HCT116 (cell line): ENCODE data around the gene LTBP4. TPM values are rescaled to one million over a fixed set of nuclear protein-coding genes. Genes with fewer than 3 reads are reported as not detected.

Source experiments
- ATAC-seq: fragments of 200-7000 bp; cut with Tn5 transposase; 2 replicates; pipeline ENCODE4 v1.9.1; 2020; ENCODE audit warnings: mild to moderate bottlenecking, moderate library complexity
- BruUV-seq: library from RNA; stranded (reverse); fragments of 400-500 nt; replicated peaks from 2 replicates; lab custom pipeline; 2021; lab: Mats Ljungman, UMichigan
- CTCF ChIA-PET: fragments of 300-600 bp; sonication (Branson Sonifier 250); formaldehyde crosslinking; loops from one replicate; lab custom pipeline; 2021; ENCODE audit warnings: antibody characterized with exemption; lab: Charles Lee
- POLR2A ChIA-PET: fragments of 300-600, 350-600 bp; sonication (Branson Sonifier 250); formaldehyde crosslinking; loops from one replicate; lab custom pipeline; 2021; ENCODE audit warnings: antibody characterized with exemption; lab: Charles Lee
- RAD21 ChIA-PET, 2 experiments: fragments of 300-600 bp; sonication (Branson Sonifier 250); formaldehyde crosslinking; loops; one replicate each; lab custom pipeline; 2023; ENCODE audit warnings: low total read pairs in 2 of 2; ENCODE audit not compliant: uncharacterized antibody in 2 of 2, unreplicated experiment in 2 of 2, low non-redundant PET in 1 of 2; lab: Charles Lee
- DNase-seq: peaks from one replicate; pipeline ENCODE4 v3.0.0-alpha.2; 2010; ENCODE audit warnings: low read depth, low spot score
- H2AFZ ChIP-seq: fragments of 200-600 bp; shearing (Covaris generic), sonication (generic); 2 replicates; pipeline ENCODE4 v1.6.1; 2017; ENCODE audit warnings: low read depth, mixed run types, mixed read lengths, antibody characterized with exemption, low read length; ENCODE audit not compliant: poor library complexity, severe bottlenecking
- H3K27ac ChIP-seq: 2 replicates; pipeline ENCODE4 v1.5.1; 2012; ENCODE audit warnings: low read depth, low read length
- H3K27me3 ChIP-seq: fragments of 200-600 bp; sonication (generic); 2 replicates; pipeline ENCODE4 v1.6.1; 2016; ENCODE audit warnings: mixed run types, low read length, mixed read lengths; ENCODE audit not compliant: insufficient read depth
- H3K36me3 ChIP-seq, 2 experiments: fragments of 200-500 bp in 1 of 2; fragments of 200-600 bp in 1 of 2; sonication (Bioruptor generic) in 1 of 2; sonication (generic) in 1 of 2; 2 replicates each; pipeline versions ENCODE4 v1.5.1 to v1.6.1; 2014 to 2016; ENCODE audit warnings: low read length in 2 of 2, inconsistent platforms in 1 of 2, mixed read lengths in 1 of 2, mixed run types in 1 of 2; ENCODE audit not compliant: insufficient read depth in 2 of 2, control insufficient read depth in 1 of 2
- H3K4me1 ChIP-seq, 2 experiments: fragments of 200-600 bp in 1 of 2; sonication (generic) in 1 of 2; 2 replicates each; pipeline versions ENCODE4 v1.5.1 to v1.6.1; 2012 to 2017; ENCODE audit warnings: low read length in 2 of 2, inconsistent platforms in 1 of 2, mild to moderate bottlenecking in 1 of 2, mixed read lengths in 1 of 2, mixed run types in 1 of 2, moderate library complexity in 1 of 2; ENCODE audit not compliant: insufficient read depth in 2 of 2, control insufficient read depth in 1 of 2
- H3K4me2 ChIP-seq: fragments of 200-600 bp; sonication (generic); 2 replicates; pipeline ENCODE4 v1.6.1; 2017; ENCODE audit warnings: mixed run types, low read length, mixed read lengths
- H3K4me3 ChIP-seq, 2 experiments: fragments of 200-600 bp in 1 of 2; sonication (generic) in 1 of 2; replicated peaks in 1 of 2; 2 replicates each; pipeline ENCODE4 v1.5.1; 2011 to 2016; ENCODE audit warnings: low read length in 2 of 2, control low read depth in 1 of 2, low read depth in 1 of 2, mild to moderate bottlenecking in 1 of 2, mixed read lengths in 1 of 2, mixed run types in 1 of 2
- H3K79me2 ChIP-seq: fragments of 200-600 bp; sonication (generic); 2 replicates; pipeline ENCODE4 v1.6.1; 2017; ENCODE audit warnings: mild to moderate bottlenecking, mixed run types, low read length, moderate library complexity, mixed read lengths; ENCODE audit not compliant: insufficient read depth
- H3K9ac ChIP-seq: fragments of 200-600 bp; sonication (generic); 2 replicates; pipeline ENCODE4 v1.6.1; 2016; ENCODE audit warnings: low read length, mixed read lengths
- H3K9me2 ChIP-seq: fragments of 200-600 bp; sonication (generic), shearing (Covaris generic); 2 replicates; pipeline ENCODE4 v1.6.1; 2017; ENCODE audit warnings: mixed run types, mild to moderate bottlenecking, moderate library complexity; ENCODE audit not compliant: insufficient read depth
- H3K9me3 ChIP-seq, 2 experiments: fragments of 200-500 bp in 1 of 2; fragments of 200-600 bp in 1 of 2; sonication (Bioruptor generic) in 1 of 2; sonication (generic) in 1 of 2; 2 replicates each; pipeline ENCODE4 v1.6.1; 2014 to 2017; ENCODE audit warnings: low read length in 2 of 2, mixed read lengths in 2 of 2, inconsistent platforms in 1 of 2, low read depth in 1 of 2, mild to moderate bottlenecking in 1 of 2, mixed run types in 1 of 2, moderate library complexity in 1 of 2; ENCODE audit not compliant: control insufficient read depth in 1 of 2, insufficient read depth in 1 of 2
- H4K20me1 ChIP-seq: fragments of 200-600 bp; sonication (generic), shearing (Covaris generic); 2 replicates; pipeline ENCODE4 v1.6.1; 2017; ENCODE audit warnings: mixed run types, mild to moderate bottlenecking, moderate library complexity; ENCODE audit not compliant: insufficient read depth
- ATF3 ChIP-seq: IDR thresholded peaks from 2 replicates; pipeline ENCODE4 v1.6.1; 2012
- CEBPB ChIP-seq: IDR thresholded peaks from 2 replicates; pipeline ENCODE4 v1.6.1; 2012; ENCODE audit warnings: low read depth
- EGR1 ChIP-seq: IDR thresholded peaks from 2 replicates; pipeline ENCODE4 v1.6.1; 2012; ENCODE audit warnings: low read depth
- ELF1 ChIP-seq: IDR thresholded peaks from 2 replicates; pipeline ENCODE4 v1.6.1; 2012; ENCODE audit warnings: low read depth, borderline replicate concordance
- FOSL1 ChIP-seq: IDR thresholded peaks from 2 replicates; pipeline ENCODE4 v1.6.1; 2012; ENCODE audit warnings: low read depth
- JUND ChIP-seq: IDR thresholded peaks from 2 replicates; pipeline ENCODE4 v1.6.1; 2012
- POLR2A ChIP-seq: IDR thresholded peaks from 2 replicates; pipeline ENCODE4 v1.7.0; 2011; ENCODE audit warnings: borderline replicate concordance; ENCODE audit not compliant: insufficient read depth, insufficient read length; ENCODE audit errors: extremely low read depth
- POLR2AphosphoS5 ChIP-seq: IDR thresholded peaks from 2 replicates; pipeline ENCODE4 v1.6.1; 2011; ENCODE audit warnings: mild to moderate bottlenecking, low read depth, low read length, moderate library complexity
- RAD21 ChIP-seq: IDR thresholded peaks from 2 replicates; pipeline ENCODE4 v1.6.1; 2012; ENCODE audit warnings: low read depth, mild to moderate bottlenecking
- SRF ChIP-seq: IDR thresholded peaks from 2 replicates; pipeline ENCODE4 v1.6.1; 2012; ENCODE audit warnings: low read depth
- ZNF274 ChIP-seq: fragments of 200-500 bp; sonication (Bioruptor generic); IDR thresholded peaks from 2 replicates; pipeline ENCODE4 v1.6.1; 2014; ENCODE audit warnings: mild to moderate bottlenecking, low read depth, low read length, inconsistent platforms
- intact Hi-C: fragments of 100-400 bp; cut with micrococcal nuclease; formaldehyde crosslinking; loops from 2 replicates; pipeline ENCODE4 v1.10.0; 2022
- total RNA-seq: library from RNA; stranded (reverse); gene quantifications from one replicate; pipeline ENCODE4 v1.2.1, GENCODE V29; 2021; ENCODE audit not compliant: unreplicated experiment
- TF ChIP-seq, protein P1 (sequence below), 3 experiments: fragments of 200-600 bp in 1 of 3; sonication (generic) in 1 of 3; IDR thresholded peaks in 2 of 3; conservative IDR thresholded peaks in 1 of 3; 2 replicates each; pipeline ENCODE4 v1.5.1; 2012 to 2017; ENCODE audit warnings: low read depth in 2 of 3, low read length in 2 of 3, antibody characterized with exemption in 1 of 3, borderline replicate concordance in 1 of 3, control low read depth in 1 of 3, mild to moderate bottlenecking in 1 of 3, mixed read lengths in 1 of 3, mixed run types in 1 of 3, moderate library complexity in 1 of 3; ENCODE audit not compliant: insufficient read depth in 1 of 3
- TF ChIP-seq, protein P2 (sequence below): IDR thresholded peaks from 2 replicates; pipeline ENCODE4 v1.6.1; 2011; ENCODE audit warnings: mild to moderate bottlenecking, low read length, moderate library complexity; ENCODE audit not compliant: insufficient replicate concordance; ENCODE audit errors: extremely low read depth
- TF ChIP-seq, protein P3 (sequence below): IDR thresholded peaks from 2 replicates; pipeline ENCODE4 v1.6.1; 2012

LTBP4 gene
- total RNA-seq, 1 experiment from 2014 or later, result 310 TPM

- no peaks in the 10 kb centered on the region for H3K9me2 ChIP-seq
- peak; percentile 27 for ATAC-seq
- peak overlapping the region; percentile 62 for H3K4me2 ChIP-seq
- intact Hi-C loops, result loop anchor here (5.0 kb wide), 1 partner anchor 72 kb away; no protein-coding TSS in a partner anchor
- TF ChIP-seq SRF, result no peak
- TF ChIP-seq, protein P1, sequence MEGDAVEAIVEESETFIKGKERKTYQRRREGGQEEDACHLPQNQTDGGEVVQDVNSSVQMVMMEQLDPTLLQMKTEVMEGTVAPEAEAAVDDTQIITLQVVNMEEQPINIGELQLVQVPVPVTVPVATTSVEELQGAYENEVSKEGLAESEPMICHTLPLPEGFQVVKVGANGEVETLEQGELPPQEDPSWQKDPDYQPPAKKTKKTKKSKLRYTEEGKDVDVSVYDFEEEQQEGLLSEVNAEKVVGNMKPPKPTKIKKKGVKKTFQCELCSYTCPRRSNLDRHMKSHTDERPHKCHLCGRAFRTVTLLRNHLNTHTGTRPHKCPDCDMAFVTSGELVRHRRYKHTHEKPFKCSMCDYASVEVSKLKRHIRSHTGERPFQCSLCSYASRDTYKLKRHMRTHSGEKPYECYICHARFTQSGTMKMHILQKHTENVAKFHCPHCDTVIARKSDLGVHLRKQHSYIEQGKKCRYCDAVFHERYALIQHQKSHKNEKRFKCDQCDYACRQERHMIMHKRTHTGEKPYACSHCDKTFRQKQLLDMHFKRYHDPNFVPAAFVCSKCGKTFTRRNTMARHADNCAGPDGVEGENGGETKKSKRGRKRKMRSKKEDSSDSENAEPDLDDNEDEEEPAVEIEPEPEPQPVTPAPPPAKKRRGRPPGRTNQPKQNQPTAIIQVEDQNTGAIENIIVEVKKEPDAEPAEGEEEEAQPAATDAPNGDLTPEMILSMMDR (IDR thresholded peaks at IDR 0.05 in 2 of 3, conservative IDR thresholded peaks at IDR 0.05 in 1 of 3; ENCODE audit: borderline replicate concordance in 1 of 3, insufficient read depth in 1 of 3, low read depth in 2 of 3, low read length in 2 of 3), result peak in 1 of 3 experiments; percentile 11; a peak in 1 of 6 replicates
- TF ChIP-seq, all 23 proteins: peak for 1
- ChIA-PET POLR2A (interaction anchor here (0.8 to 1.3 kb wide), 3 partner anchors 9 to 19 kb away, joined by 3 to 7 read pairs (median 3); no protein-coding TSS in a partner anchor), RAD21 (no interaction called here), CTCF (interaction anchor here (0.7 to 1.4 kb wide), 7 partner anchors 15 to 289 kb away, joined by 3 to 8 read pairs (median 3); partner anchors contain the start of gene EGLN2)
- Histone ChIP-seq H3K9ac (peak overlapping the region; percentile 32), H3K79me2 (peaks cover 6% of the 10 kb centered on the region; the same call in 1 of the 2 replicates), H3K27ac (peak overlapping the region; percentile 43), H4K20me1 (no peaks in the 10 kb centered on the region), H3K4me3 (peak overlapping the region in 1 of 2 experiments; percentile 12; a peak in 1 of 4 replicates), H3K27me3 (no peaks in the 10 kb centered on the region), H3K9me3 (no peaks in the 10 kb centered on the region), H3K4me1 (peaks cover 23 to 57% of the 10 kb centered on the region in 2 experiments), H2AFZ (peak overlapping the region; percentile 49), H3K36me3 (no peaks in the 10 kb centered on the region)
- BruUV-seq, result no TSS peak
- DNase-seq, result no peak
Measured at GRCh38 chr19:40594657-40595091, 6.5 kb upstream of the LTBP4 start.

GRCh38 chr19:40596608-40597328 is 4.4 kb upstream of the LTBP4 start:
- ATAC-seq (peak; percentile 47), DNase-seq (peak; percentile 67)
- CTCF ChIA-PET, result interaction anchor here (1.4 kb wide), 1 partner anchor 38 kb away, joined by 3 read pairs; no protein-coding TSS in a partner anchor
- H3K36me3 ChIP-seq, result no peaks in the 10 kb centered on the region
- intact Hi-C loops, result loop anchor here (5.0 kb wide), 1 partner anchor 74 kb away; no protein-coding TSS in a partner anchor
- H3K9me2 ChIP-seq, result no peaks in the 10 kb centered on the region
- H3K27ac ChIP-seq, result peak overlapping the region; percentile 63
- H3K9me3 ChIP-seq, result no peaks in the 10 kb centered on the region
- POLR2A ChIA-PET, result interaction anchor here (1.0 to 1.1 kb wide), 2 partner anchors 9 to 11 kb away, joined by 3 read pairs; no protein-coding TSS in a partner anchor
- BruUV-seq, result no TSS peak
- H3K27me3 ChIP-seq, result no peaks in the 10 kb centered on the region
- peaks cover 23 to 67% of the 10 kb centered on the region in 2 experiments for H3K4me1 ChIP-seq
- peak overlapping the region; percentile 85 for H3K9ac ChIP-seq
- peak overlapping the region; percentile 74 to 82 for H3K4me3 ChIP-seq
- H2AFZ ChIP-seq, result peak overlapping the region; percentile 22
- peak overlapping the region; percentile 91 for H3K4me2 ChIP-seq
- H4K20me1 ChIP-seq, result no peaks in the 10 kb centered on the region
- RAD21 ChIA-PET, result no interaction called here
- peaks cover 10% of the 10 kb centered on the region; the same call in 1 of the 2 replicates for H3K79me2 ChIP-seq
- no peak for TF ChIP-seq ZNF274
- no peak for TF ChIP-seq ELF1
- TF ChIP-seq, protein P2, sequence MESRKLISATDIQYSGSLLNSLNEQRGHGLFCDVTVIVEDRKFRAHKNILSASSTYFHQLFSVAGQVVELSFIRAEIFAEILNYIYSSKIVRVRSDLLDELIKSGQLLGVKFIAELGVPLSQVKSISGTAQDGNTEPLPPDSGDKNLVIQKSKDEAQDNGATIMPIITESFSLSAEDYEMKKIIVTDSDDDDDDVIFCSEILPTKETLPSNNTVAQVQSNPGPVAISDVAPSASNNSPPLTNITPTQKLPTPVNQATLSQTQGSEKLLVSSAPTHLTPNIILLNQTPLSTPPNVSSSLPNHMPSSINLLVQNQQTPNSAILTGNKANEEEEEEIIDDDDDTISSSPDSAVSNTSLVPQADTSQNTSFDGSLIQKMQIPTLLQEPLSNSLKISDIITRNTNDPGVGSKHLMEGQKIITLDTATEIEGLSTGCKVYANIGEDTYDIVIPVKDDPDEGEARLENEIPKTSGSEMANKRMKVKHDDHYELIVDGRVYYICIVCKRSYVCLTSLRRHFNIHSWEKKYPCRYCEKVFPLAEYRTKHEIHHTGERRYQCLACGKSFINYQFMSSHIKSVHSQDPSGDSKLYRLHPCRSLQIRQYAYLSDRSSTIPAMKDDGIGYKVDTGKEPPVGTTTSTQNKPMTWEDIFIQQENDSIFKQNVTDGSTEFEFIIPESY, result no peak
- peak; percentile 34 for TF ChIP-seq POLR2A
- TF ChIP-seq CEBPB, result no peak
- peak; percentile 59; the same call in 1 of the 2 replicates for TF ChIP-seq POLR2AphosphoS5
- no peak for TF ChIP-seq JUND
- no peak for TF ChIP-seq SRF
- TF ChIP-seq RAD21, result no peak
- no peak for TF ChIP-seq ATF3
- no peak for TF ChIP-seq EGR1
- TF ChIP-seq, protein P3, sequence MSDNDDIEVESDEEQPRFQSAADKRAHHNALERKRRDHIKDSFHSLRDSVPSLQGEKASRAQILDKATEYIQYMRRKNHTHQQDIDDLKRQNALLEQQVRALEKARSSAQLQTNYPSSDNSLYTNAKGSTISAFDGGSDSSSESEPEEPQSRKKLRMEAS, result no peak
- no peak for TF ChIP-seq FOSL1
